Cardiac septum (tissue), 1 donor: ENCODE results near the gene PTPRU. TPM values are rescaled to one million over a fixed set of nuclear protein-coding genes. Genes with fewer than 3 reads are reported as not detected.

Experiments
- DNase-seq: peaks from one replicate; pipeline ENCODE4 v3.0.0-alpha.2; 2020; ENCODE audit warnings: low spot score
- intact Hi-C: fragments of 100-400 bp; cut with DNase I; formaldehyde crosslinking; loops from one replicate; pipeline ENCODE4 v1.14.0; 2022
- total RNA-seq: library from RNA; stranded (reverse); fragmentation: NEBNext Ultra II Directional; extraction: Animal tissue kit (Norgen Biotek cat#: 25700); gene quantifications from one replicate; pipeline ENCODE4 v1.2.1, GENCODE V29; 2021
- donor health status: DM: no; HTN: no; CAD: no.

Gene PTPRU
- total RNA-seq, 1 donor from 2014 or later: 6.6 TPM

DNA sequence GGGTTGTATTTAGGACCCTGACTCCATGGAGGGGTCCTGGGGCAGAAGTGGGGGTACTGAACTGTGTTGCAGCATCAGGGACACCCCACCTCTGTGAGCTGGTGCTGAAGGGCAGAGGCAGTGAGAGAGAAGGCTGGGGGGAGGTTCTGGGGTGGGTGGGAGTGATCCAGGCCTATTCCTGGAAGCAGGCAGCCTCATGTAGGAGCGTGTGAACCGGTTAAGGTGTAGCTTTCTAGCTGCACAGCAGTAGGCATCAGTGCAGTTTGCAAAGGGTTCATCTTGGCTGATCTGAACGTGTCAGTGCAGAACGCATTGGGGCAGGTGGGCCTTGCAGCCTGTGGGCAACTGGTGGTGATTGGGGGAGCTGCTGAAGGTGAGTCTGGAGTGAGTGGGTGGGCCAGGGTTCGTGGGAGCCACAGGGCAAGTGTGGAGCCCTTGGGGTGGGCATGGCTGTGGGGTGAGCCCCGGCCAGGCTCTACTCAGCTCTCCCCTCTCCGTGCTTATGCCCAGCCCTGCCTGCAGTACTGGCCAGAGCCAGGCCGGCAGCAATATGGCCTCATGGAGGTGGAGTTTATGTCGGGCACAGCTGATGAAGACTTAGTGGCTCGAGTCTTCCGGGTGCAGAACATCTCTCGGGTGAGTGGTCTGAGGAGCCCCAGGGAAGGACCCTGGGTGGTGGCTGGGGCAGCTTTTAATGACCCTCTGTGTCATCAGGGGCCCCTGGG, 86.7 kb downstream of the PTPRU start:
- intact Hi-C loops: no loop called here
- DNase-seq: no peak

DNA sequence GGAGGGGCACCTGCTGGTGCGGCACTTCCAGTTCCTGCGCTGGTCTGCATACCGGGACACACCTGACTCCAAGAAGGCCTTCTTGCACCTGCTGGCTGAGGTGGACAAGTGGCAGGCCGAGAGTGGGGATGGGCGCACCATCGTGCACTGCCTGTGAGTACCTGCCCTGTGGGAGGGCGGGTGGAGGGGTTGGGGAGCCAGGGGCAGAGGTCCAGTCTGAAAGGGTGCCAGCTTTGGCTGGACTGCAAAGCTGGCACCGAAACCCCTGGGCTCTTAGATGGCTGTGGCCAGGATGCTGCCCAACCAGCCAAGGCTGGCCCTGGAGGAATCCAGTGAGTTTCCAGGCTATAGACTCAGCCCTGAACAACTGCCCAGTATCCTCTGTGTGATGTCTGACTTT, 87.3 kb downstream of the PTPRU start:
- intact Hi-C loops: no loop called here
- no peak for DNase-seq

DNA sequence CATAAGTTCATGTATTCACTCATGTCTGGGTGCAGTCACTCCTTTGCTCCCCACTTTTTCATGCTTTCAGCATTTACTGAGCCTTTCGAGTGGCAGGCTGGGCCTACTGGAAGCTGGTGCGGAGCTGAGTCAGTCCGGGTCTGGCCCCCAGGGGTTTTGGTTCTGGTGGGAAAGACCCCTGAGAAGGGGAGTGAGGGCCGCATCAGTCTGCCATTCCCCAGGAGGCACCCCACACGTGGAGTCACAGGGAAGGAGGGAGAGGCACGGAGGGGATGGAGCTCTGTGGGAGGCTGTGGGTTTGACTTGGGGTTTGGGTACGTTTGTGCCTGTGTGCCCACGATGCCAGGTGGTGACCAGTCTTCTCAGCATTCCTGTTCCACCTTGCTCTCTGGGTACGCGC, 87.9 kb downstream of the PTPRU start:
- intact Hi-C loops: no loop called here
- DNase-seq: no peak

DNA sequence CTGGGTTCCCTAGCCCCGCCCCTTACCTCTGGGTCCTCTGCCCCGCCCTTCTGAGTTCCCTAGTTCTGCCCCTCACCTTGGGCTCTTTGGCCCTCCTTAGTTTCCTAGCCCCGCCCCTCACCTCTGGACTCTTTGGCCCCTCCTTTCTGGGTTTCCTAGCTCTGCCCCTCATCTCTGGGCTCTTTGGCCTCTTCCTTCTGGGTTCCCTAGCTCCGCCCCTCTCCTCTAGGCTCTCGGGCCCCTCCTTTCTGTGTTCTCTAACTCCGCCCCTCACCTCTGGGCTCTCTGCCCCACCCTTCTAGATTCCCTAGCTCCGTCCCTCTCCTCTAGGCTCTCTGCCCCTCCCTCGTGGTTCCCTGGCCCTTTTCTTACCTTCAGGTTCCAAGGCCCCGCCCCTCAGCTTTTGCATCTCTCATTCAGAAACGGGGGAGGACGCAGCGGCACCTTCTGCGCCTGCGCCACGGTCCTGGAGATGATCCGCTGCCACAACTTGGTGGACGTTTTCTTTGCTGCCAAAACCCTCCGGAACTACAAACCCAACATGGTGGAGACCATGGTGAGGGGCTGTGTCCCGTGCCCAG, 88.5 kb downstream of the PTPRU start:
- no peak for DNase-seq
- intact Hi-C loops: no loop called here

DNA sequence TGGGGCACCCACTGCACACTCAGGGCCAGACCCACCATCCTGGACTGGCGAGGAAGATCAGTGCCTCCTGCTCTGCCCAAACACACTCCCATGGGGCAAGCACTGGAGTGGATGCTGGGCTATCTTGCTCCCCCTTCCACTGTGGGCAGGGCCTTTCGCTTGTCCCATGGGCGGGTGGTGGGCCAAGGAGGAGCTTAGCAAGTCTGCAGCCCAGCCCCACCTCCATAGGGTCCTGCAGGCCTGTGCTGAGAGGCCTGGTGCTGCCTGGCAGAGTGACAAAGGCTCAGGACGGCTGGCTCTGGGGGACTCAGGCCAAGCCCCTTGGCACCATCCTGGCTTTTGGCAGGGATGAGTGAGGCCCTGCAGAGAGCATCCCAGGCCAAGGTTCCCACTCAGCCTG, 89.4 kb downstream of the PTPRU start:
- DNase-seq: no peak
- intact Hi-C loops: no loop called here

DNA sequence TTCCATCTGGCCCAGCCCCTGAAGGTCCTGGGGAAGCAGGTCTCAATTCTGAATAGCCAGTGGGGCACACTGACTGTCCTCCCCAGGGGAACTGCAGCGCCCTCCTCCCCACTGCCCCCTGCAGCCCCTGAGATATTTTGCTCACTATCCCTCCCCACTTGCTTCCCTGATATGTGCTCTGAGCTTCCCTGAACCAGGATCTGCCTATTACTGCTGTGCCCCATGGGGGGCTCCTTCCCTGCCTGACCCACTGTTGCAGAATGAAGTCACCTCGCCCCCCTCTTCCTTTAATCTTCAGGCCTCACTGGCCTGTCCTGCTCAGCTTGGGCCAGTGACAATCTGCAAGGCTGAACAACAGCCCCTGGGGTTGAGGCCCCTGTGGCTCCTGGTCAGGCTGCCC, 89.8 kb downstream of the PTPRU start:
- no peak for DNase-seq
- intact Hi-C loops: no loop called here

DNA sequence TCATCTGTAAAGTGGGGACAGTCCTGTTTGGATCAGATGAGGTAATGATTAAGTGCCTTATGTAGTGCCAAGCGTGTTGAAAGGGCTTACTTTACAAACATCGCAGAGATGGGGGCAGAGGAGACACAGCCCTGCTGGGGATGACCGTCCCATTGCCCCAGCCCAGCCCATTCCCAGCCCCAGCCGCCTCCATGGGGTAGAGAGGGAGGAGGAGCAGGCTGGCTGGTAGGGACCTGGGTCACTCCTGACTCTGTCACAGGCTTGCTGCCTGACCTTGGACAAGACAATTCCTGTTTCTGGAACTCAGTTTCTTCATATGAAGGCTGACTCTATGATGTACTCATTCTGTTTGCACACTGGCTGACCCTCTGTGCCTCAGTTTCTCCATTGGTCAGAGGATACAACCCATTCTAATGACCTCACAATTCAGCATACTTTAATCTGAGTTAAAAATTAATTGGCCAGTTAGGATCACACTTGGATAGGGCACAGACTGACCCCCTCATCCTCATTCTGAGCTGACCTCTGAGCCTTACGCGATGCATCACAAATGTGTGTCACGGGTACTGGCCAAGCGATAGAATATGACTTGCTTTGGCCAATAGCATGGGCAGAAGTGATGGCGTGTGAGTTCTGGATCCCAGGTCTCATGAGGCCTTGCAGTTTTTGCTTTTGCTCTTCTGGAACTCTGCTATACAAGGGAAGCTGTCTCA, 91.1 kb downstream of the PTPRU start:
- DNase-seq: no peak

DNA sequence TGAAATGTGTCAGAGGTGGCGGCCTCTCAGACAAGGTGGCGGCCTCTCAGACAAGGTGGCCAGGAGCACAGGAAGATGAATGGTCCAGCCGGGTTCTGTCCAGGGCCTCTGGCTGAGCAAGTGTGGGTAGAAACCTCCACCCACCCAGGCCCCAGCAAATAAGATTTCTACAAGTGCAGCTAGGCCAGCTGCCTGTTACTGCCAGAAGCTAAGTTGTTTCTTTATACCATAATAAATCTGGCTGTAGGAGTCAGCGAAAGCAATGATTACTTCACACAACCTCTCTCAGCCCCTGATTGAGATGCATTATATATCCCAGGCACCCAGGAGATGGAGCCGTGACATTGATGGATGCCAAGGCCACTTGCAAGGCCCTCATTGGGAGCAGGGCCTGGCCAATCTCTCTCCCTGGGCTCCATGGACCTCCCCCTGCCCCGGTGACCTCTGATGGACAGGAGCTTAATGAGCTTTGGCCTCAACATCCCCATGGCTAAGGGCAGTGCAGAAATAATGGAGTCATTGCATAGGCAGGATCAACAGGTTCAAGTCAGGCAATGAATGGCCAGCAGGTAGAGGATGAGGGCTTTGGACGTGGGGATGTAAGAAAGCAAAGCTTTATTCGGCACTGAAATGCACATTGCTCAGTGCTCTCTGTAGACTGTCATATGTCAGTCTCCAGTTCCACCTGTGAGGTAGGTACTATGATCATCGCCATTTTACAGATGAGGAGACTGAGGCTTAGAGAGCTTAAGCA, 92.9 kb downstream of the PTPRU start:
- intact Hi-C loops: no loop called here
- no peak for DNase-seq

More for the DNA sequence above, 91.1 kb downstream of the PTPRU start:
- intact Hi-C loops: no loop called here

DNA sequence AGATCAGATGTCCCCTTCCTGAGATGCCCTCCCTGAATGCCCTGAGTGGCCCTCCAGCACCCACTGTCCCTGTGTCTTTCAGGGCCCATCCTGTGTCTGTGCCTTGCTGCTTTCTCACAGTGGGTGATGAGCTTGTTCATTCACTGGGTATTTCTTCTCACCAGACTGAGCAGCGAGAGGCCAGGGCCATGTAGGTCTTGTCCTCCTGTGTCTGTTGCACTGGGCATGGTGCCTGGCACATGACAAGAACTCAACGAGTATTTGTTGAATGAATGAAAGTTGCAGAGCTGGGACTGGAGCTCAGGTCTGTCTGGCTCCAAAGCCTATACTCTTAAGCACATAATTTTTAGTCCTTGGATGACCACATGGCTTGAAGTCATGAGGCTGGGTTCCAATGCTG, 93.8 kb downstream of the PTPRU start:
- intact Hi-C loops: no loop called here
- no peak for DNase-seq

DNA sequence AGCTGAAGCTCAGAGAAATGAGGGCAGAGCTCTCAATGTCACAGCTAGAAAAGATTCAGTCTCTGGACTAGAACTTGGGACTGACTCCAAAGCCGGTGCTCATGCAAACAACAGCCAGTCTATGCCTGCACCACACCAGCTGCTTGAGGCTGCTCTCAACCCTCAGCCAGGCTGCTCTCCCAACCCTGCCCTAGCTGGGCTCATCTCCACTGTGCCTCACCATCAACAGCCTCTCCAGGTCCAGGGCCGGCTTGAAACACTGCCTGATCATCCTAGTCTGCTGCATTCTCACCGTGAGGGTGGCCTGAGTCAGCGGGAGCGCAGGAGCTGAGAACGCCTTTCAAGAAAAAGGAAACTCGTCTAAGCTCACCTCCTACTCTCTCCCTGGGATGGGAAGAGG, 94.5 kb downstream of the PTPRU start:
- intact Hi-C loops: no loop called here
- DNase-seq: no peak

DNA sequence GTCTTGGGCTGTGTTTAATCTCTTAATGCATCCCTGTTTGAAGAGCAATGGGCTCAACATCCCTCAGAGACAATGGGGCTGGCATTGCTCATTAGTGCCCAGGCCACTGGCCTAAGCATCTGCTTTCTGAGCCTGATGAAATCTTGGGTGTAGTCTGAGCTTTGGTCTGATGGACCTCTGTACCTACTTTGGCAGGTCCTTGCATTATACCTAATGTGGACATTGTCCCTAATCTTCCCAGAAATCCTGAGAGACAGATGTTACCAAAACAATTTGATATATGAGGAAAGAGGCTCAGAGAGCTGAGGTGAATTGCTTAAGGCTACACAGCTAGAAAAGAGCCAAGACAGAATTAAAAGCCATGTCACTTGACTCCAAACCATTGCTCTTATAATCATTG, 95.0 kb downstream of the PTPRU start:
- no peak for DNase-seq
- intact Hi-C loops: no loop called here

DNA sequence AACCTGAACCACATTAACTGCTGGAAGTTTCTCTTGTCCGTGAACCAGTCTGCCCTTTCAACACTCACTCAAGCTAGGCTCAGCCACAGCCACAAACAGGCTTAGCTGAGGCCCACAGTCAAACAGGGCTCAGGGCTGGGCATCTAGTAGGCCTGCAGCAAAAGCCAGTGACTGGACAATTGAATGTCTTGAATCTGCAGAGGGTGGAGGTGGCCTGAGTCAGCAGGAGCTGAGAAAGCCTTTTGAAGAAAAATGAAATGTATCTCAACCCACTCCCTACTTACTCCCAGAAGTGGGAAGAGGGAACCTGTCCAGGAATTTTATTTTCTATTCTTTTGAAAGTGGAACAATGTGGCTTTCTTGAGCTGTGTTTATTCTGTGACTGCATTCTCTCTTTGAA, 95.4 kb downstream of the PTPRU start:
- DNase-seq: no peak
- intact Hi-C loops: no loop called here

DNA sequence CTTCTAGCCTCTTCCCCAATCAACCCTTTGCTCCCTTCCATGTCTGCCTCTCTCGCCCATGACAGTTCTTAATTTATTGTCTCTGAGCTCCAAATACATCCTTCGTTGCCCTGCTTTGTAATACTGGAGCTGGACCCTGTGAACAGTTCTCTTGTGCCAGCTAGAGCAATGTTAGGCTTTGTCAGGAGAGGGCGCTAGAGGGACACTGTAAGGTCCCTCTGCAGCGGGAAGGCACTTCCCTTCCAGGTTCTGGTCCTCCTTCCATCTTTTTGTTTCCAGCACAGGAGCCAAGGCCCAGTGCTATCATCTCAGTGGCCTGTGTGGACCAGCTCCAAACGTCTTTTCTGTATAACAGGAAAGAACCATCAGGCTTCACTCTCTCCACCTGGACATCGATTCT, 95.9 kb downstream of the PTPRU start:
- intact Hi-C loops: no loop called here
- DNase-seq: no peak

DNA sequence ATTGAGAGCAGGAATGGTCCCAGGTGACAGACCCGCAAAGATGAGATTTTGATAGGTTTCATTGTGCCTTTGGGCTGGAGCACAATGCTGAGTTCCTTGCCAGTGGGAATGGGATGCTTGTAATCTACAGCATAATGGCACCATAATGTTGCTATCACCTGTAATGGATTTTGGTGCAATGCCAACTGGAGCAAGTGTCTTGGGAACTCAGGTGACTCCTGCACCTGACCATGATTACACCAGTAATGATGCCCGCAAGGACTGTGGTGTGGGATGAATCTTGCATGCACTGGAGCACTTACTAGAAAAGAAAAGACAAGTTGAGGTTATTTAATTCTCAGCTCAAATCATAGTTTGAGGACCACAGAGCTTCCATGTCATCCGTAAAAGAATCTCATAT, 96.7 kb downstream of the PTPRU start:
- DNase-seq: no peak
- intact Hi-C loops: no loop called here

DNA sequence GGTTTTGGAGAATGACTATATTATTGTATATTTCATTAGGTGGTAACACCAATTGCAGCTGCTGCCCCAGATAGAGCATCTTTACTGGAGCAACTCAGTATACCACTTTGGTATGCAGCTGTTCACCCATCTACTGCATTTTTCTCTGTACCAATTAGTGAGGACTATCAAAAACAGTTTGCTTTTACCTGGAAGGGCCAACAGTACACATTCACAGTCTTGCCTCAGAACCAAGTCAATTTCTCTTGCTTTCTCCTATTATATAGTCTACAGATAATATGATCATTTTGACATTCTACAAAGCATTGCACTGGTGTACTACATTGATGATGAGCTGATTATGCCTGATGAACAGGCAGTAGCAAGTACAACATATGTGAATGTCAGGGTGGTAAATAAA, 99.3 kb downstream of the PTPRU start:
- intact Hi-C loops: no loop called here
- DNase-seq: no peak

DNA sequence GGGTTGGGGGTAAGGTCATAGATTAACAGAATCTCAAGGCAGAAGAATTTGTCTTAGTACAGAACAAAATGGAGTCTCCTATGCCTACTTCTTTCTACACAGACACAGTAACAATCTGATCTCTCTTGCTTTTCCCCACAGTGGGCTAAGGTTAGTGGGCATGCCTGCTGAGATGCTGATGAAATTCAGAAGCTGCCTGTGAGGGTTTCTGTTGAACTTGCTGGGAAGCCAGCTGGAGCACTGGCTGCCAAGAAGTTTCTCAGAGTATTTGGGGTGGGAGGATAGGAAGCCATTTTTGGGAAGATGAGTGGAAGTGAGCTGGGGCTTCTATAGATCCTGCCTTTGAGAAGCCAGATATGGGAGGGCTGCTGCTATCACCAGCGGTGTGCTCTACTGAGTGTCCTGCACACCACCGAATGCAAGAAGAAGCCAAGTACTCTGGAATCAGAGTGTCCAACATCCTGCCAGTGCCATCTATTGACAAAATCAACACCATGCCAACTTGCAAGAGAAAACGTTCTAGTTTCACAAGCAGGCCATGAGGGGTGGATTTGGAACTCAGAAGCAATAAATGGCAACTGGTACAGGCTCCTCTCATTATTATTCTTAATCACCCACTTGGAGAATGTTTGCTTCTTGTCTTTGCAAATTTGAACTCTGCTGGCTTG, 102.7 kb downstream of the PTPRU start:
- intact Hi-C loops: no loop called here
- no peak for DNase-seq

DNA sequence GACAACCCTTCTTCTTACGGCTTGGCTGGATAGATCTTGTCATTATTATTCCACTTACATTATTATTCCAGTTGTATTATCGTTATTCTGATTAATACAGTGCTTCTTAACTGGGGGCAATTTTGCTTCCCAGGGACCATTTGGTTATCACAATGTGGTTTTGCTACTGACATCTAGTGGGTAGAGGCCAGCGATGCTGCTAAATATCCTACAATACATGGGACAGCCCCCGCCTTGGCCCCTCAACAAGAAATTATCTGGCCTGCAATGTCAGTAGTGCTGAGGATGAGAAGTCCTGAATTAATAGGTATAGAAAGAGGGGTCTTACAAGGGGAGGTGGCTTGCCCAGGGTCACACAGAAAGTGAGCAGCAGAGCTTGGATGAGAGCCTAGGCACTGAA, 105.6 kb downstream of the PTPRU start:
- intact Hi-C loops: loop anchor here (5.0 kb wide), 1 partner anchor 105 kb away; the partner anchor contains the start of gene PTPRU

DNA sequence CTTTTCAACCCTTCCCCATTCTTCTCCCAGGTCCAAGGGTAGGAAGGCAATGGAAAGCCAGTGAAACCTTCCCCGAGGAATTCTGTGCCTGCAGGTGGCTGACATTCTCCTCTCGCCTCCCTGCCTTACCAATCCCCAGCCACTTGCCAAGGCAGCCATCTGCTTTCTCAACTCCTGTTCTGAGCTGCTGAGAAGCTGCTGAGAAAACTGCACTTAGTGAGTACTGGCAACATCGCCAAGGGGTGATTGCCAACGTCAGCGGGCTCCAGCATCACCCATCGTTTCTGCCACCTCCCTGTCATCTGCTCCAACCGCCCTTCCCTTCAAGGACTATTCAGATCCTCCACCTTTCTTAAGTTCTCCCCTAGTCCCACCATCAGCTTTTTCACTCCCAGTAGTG, 106.0 kb downstream of the PTPRU start:
- intact Hi-C loops: loop anchor here (5.0 kb wide), 1 partner anchor 105 kb away; the partner anchor contains the start of gene PTPRU
- no peak for DNase-seq

More for the DNA sequence above, 105.6 kb downstream of the PTPRU start:
- DNase-seq: no peak

DNA sequence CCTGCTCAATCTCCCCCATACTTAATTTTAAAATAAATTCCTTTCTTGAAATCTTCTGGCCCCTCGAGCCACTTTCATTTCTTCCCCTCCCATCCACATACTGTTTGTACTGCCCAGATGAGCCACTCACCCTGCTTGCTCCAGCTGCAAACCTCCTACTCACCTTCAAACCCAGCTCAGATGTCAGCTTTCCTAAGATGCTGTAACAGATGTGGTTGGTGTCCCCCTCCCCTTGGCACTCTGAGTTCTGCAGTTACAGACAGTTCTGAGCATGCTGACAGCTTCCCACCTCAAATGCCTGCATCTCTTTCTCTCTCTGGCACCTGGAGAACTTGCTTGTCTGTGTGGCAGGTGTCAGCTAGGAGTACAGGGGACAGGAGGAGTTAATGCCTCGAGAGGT, 106.7 kb downstream of the PTPRU start:
- intact Hi-C loops: loop anchor here (5.0 kb wide), 1 partner anchor 106 kb away; the partner anchor contains the start of gene PTPRU
- no peak for DNase-seq

DNA sequence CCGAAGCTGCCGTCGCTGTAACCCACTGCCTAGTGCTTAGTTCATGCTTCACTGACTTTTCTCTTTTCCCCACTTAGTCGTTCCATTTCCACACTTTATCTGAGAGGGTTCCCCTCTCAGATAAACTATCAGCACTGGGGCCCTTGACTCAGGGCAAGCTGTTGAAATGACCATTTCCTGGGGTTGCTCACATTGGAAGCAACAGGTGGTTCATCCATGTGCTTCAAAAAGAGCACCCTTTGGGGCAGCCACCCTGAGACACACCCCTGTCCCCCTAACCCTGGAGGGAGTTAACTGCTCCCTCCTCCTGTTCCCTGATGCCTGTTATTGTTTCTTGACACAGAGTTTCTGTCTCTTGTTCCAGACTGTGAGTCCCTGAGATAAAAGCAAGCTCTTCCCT, 107.2 kb downstream of the PTPRU start:
- intact Hi-C loops: loop anchor here (5.0 kb wide), 1 partner anchor 106 kb away; the partner anchor contains the start of gene PTPRU
- no peak for DNase-seq
